ENCODE results near the gene ZNF334.

ZNF334 gene

GRCh38 chr20:46545077-46545826 lies 31.9 kb upstream of the ZNF334 start:
- DNase-seq, result no peak

DNA sequence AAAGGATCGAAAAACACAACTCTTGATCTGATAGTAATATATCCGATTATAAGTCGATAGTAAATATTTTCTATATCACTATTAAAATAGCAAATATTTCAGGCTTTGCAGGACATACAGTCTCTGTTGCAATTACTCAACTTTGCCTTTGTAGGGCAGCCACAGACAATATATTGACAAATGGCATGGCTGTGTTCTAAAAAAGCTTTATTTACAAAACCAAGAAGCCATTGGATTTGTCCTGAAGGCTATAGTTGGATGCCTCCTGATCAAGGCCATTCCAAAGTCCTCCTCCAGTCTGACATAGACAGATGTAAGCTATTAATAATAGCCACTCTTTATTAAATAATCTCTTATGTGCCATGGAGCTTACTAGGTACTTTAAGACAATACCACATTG lies 31.2 kb upstream of the ZNF334 start:
- no peak for DNase-seq

DNA sequence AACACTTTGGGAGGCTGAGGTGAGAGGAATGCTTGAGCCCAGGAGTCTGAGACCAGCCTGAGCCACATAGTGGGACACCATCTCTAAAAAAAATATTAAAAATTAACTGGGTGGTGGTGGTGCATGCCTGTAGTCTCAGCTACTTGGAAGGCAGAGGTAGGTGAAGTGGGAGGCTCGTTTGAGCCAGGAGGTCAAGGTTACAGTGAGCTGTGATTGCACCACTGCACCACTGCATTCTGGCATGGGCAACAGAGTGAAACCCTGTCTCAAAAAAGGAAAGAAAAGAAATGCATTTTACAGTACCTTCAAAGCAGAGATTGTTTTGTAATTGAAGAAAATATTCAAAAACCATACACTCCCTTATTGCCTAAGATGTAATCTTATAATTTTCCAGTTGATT lies 30.6 kb upstream of the ZNF334 start:
- no peak for DNase-seq

- DNase-seq, result no peak
Observed at GRCh38 chr20:46543033-46543432, 29.7 kb upstream of the ZNF334 start.

GRCh38 chr20:46541229-46541935 lies 28.0 kb upstream of the ZNF334 start:
- DNase-seq, result no peak

- no peak for DNase-seq
Observed at GRCh38 chr20:46539113-46539512, 25.8 kb upstream of the ZNF334 start.

DNA sequence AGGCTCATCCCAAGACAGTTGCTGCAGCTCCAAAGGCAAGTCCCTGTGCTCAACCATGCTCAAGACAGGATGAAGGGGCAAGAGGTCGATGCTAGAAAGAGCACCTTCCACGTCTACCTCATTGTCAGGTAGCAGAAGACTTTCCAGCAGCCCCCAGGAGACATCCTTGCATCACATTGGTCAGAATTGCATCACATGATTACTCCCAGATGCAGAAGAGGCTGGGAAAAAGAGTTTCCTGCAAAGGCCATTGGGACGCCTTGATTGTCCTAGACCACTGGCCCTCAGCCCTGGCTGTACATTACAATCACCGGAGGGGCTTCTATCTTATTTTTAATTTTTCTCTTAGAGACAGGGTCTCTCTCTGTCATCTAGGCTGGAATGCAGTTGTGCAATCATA lies 17.3 kb upstream of the ZNF334 start:
- DNase-seq, result no peak

DNA sequence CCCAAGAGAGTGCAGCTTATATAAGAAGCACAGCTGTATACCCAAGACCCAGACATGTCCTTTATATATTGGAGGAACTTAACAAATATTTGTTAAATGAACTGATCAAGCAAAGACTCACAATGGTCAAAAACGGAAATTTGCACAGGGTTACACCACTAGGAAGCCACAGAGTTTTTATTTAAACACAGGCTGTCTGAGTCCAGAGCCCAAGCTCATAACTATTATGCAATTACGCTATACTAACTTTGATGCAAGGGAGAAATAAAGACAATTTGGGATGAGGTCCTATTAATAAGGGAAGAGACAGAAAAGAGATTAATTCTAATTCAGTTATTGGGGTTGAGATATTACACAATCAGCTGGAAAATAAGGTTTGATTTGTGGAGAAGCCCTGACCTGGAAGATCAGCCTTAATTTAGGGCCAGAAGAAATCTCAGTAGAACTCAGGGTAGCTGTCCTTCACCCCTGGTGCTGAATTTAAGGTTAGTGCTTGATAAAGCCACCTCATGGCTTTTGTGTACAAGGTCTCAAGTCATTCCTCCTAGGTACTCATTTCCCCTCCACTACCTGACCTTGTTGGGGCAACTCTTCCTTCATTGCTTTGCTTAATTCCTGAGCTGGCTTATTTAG lies 10.5 kb upstream of the ZNF334 start:
- no peak for DNase-seq

DNA sequence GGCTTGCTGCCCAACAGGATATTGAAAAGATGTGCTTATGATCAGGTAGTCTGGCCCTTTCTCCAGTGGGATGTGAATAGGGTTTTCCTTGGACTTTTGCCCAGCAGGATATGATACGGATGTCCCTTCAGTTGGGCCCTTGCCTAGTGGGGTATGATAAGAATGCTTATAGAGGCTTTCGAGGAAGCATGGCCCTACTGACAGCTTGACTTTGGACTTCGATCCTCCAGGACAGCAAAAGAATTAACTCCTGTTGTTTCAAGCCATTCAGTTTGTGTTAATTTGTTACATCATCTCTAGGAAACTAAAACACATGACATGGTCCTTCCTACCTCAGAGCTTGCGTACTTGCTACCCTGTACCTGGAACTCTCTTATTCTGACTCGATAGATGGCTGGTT lies 9.7 kb upstream of the ZNF334 start:
- no peak for DNase-seq

DNA sequence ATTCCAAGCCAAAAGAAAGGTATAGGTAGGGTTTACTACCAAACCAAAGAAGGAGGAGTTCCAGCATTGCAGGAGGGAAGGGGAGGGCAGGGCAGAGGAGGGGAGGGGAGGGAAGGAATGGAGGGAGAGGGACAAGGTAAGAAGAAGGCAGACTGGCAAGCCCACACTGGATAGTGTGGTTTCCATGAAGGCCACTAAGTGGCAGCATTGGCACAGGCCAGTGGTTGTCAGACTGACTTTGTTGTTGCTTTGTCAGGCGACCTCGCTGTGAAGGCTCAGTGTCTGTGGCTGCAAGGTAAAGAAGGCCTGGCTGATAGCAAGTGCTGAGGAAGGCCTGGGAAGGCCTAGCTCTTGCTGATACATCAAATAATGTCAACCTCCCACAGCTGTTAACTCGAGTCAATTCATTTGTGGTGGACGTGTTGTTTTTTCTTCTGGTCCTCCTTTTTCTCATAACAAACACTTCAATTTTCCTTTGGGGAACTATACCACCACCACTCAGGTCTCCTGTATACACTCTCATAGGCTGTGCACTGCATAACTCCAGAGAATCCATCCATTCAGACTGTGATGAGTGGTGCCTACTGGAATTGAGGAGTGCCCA lies 7.7 kb upstream of the ZNF334 start:
- DNase-seq, result peak; percentile 13

DNA sequence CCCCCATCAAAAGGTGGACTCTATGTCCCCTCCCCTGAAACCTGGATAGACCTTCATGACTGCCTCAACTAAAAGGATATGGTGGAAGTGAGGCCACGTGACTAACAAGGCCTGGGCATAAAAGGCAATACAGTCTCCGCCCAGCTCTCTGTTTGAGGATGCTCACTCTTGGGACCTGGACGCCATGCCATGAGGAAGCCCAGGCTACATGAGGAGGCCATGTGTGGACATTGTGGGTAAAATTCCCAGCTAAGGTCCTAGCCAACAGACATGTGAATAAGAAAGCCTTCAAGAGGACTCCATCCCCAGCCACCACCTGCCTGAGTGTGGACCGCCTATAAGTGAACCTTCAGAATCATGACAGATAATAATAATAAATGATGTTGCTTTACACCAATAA lies 7.2 kb upstream of the ZNF334 start:
- no peak for DNase-seq

DNA sequence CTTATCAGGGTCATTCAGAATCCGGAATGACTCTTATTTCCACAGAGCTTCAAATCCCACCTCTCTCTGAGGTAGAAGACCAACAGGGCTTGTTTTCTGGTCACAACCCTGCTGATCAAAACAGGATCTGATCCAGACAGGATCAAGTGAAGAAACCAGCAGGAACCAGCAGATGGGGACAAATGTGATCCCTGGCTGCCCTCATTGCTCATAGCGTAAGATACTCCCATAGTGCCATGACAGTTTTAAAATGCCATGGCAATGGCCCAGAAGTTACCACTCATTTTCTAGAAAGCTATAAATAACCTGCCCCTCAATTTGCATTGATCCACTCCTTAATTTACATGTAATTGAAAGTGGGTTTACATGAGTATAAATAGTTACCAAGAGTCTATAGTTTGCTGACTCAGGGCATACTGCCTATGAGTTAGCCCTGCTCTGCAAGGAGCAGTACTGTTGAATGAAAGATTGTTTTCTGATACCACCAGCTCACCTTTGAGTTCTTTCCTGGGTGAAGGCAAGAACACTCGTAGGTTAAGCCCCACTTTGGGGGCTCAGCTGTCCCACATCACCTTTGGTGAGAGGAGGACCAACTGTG lies 6.2 kb upstream of the ZNF334 start:
- DNase-seq, result no peak

DNA sequence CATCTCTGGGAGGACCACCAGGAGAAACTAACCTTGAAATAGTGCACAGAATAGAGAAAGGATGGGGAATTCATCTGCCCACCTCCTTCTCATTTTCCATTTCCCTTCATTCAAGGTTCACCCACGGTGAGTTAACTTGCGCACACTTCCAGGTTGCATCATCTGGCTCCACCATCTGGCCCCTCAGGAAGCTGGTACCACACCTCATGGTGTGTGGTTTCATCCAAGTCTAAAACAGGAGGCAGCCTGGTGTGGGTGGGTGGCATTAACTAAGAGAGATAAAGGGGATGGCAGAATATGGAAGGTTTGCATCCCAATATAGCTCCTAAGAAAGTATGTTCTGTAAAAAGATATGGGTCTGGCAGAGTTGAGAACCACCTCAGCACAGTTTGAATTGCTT lies 3.8 kb downstream of the ZNF334 start:
- DNase-seq, result no peak

DNA sequence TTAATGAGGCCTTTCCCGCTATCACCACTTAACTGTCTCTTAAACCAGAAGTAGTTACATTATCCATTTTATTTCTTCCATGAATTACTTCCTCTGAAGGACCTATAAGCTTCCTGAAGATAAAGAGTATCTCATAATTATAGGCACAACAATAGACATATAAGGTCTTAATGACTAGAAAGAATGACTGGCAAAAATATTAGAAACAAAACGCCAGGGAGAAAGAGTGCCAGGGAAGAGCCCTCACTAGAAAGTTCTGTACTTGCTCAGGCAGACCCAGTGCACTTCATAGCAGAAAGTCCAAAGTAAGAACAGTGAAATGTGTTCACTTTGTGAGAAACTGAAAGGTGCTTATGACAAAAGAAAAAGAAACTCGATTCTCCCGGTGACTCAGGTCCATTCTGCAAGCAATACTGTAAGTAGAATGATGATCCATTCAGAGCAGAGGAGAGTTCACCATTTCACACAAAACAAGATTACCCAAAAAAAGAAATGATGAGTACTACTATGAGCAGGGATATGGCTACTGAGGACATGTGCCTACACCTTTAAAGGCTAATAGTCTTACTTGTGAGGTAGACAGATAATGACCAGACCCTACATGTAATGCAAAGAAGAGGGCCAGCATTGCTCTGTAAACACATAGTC lies 5.5 kb downstream of the ZNF334 start:
- DNase-seq, result no peak

GRCh38 chr20:46505506-46505905 lies 7.9 kb downstream of the ZNF334 start:
- no peak for DNase-seq

GRCh38 chr20:46501961-46502360 lies 11.4 kb downstream of the ZNF334 start:
- DNase-seq, result no peak

DNA sequence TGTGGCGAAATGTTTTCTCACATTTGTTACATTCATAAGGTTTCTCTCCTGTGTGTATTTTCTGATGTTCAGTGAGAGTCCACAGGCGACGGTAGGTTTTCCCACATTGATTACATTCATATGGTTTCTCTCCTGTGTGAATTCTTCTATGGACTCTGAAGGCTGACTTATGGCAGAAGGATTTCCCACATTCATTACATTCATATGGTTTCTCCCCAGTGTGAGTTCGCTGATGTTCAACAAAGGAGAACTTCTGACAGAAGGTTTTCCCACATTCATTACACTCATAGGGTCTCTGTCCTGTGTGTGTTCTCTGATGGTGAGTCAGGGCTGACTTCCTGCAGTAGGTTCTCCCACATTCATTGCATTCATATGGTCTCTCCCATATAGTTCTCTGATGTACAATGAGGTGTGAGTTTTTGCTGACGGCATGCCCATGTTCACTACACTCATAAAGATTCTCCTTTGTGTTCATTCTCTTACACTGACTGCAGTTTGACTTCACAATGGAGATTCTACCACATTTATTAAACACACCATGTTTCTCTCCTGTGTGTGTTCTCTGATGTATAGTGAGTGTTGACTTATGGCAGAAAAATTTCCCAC lies 11.9 kb downstream of the ZNF334 start:
- DNase-seq, result no peak

- DNase-seq, result no peak
Observed at GRCh38 chr20:46494077-46494476, 19.3 kb downstream of the ZNF334 start.

DNA sequence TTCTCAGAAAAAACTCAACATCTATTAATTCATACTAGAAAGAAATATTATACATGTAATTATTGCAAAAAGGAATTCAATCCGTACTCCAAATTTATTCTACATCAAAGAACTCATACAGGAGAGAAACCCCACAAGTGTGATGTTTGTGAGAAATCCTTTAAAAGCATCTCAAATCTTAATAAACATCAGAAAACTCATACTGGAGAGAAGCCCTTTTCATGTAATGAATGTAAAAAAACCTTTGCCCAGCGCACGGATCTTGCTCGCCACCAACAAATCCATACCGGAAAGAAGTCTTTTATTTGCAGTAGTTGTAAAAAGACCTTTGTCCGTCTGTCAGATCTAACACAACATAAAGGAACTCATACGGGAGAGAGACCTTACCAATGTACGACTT lies 22.0 kb downstream of the ZNF334 start:
- DNase-seq, result no peak

DNA sequence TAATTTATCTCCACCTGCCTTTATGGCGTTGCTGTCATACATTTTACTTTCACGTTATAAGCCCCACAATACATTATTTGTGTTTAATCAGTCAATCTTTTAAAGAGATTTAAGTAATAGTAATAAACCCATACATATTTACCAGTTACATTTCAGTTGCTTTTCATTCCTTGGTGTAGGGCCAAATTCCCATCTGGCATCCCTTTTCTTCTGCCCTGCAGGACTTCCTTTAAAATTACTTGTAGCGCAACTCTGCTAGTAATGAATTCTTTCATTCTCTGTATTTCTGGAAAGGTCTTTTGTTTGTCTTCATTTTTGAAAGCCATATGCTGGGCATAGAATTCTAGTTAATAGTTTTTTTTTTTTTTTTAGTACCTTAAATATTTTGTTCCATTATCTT lies 24.9 kb downstream of the ZNF334 start:
- no peak for DNase-seq

GRCh38 chr20:46487628-46488027 lies 25.7 kb downstream of the ZNF334 start:
- DNase-seq, result no peak

DNA sequence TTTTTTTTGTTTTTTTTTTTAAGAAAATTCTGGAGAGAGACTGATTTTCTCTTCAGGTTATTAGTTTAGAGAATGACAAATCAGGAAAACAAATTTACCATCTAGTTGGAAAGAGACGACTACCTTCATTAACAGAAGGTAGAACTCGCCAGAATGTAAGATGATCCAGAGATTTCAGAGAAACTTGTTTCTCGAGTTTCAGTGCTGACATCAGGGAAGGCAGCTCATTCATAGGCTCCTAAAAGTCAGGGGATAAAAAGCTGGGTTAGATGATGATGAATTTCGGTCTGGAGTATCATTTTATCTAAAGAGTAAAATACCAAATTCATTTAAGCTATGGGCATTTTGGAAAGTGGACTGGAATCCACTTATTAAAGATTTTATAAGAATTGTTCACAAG lies 27.9 kb downstream of the ZNF334 start:
- DNase-seq, result no peak
